GM23338 (cell line): ENCODE results near the gene FOCAD. TPM values are rescaled to one million over a fixed set of nuclear protein-coding genes. Genes with fewer than 3 reads are reported as not detected.
A peak's percentile ranks its signal among the peaks of the same experiment; 100 is the strongest.

Experiments
- ATAC-seq: fragments of 200-7000 bp; cut with Tn5 transposase; 3 replicates; pipeline ENCODE4 v1.9.1; 2020
- DNase-seq: peaks from one replicate; pipeline ENCODE4 v3.0.0-alpha.2; 2015; ENCODE audit warnings: low spot score
- H2AFZ ChIP-seq: fragments of 200-600 bp; sonication (generic); 2 replicates; pipeline ENCODE4 v1.8.0; 2016; ENCODE audit warnings: antibody characterized with exemption, mild to moderate bottlenecking, moderate library complexity
- H3F3A ChIP-seq: fragments of 200-600 bp; sonication (generic); replicated peaks from 2 replicates; pipeline ENCODE4 v1.8.0; 2017; ENCODE audit warnings: antibody characterized with exemption, mixed run types, low read depth
- H3K27ac ChIP-seq: fragments of 200-600 bp; sonication (generic); 2 replicates; pipeline ENCODE4 v1.6.1; 2016; ENCODE audit warnings: low read depth
- H3K27me3 ChIP-seq: fragments of 200-600 bp; sonication (generic); 2 replicates; pipeline ENCODE4 v1.8.0; 2016; ENCODE audit warnings: mild to moderate bottlenecking, mixed run types, moderate library complexity; ENCODE audit not compliant: insufficient read depth
- H3K36me3 ChIP-seq: fragments of 200-600 bp; sonication (generic); 2 replicates; pipeline ENCODE4 v1.8.0; 2016; ENCODE audit warnings: mild to moderate bottlenecking; ENCODE audit not compliant: insufficient read depth
- H3K4me1 ChIP-seq: fragments of 200-600 bp; sonication (generic); 2 replicates; pipeline ENCODE4 v1.8.0; 2016; ENCODE audit warnings: mild to moderate bottlenecking, moderate library complexity; ENCODE audit not compliant: insufficient read depth
- H3K4me2 ChIP-seq: fragments of 200-600 bp; sonication (generic); 2 replicates; pipeline ENCODE4 v1.7.1; 2017; ENCODE audit warnings: mixed run types
- H3K4me3 ChIP-seq: fragments of 200-600 bp; sonication (generic); 2 replicates; pipeline ENCODE4 v1.6.1; 2016; ENCODE audit warnings: mixed run types
- H3K79me2 ChIP-seq: fragments of 200-600 bp; sonication (generic); replicated peaks from 2 replicates; pipeline ENCODE4 v1.8.0; 2017; ENCODE audit warnings: mild to moderate bottlenecking; ENCODE audit not compliant: insufficient read depth
- H3K9me2 ChIP-seq: fragments of 200-600 bp; sonication (generic); 2 replicates; pipeline ENCODE4 v1.8.0; 2017; ENCODE audit not compliant: insufficient read depth
- H4K20me1 ChIP-seq: fragments of 200-600 bp; sonication (generic); replicated peaks from 2 replicates; pipeline ENCODE4 v1.8.0; 2017; ENCODE audit warnings: mild to moderate bottlenecking; ENCODE audit not compliant: insufficient read depth
- H3K27ac Mint-ChIP-seq: 2 replicates; pipeline ENCODE4 v1.8.0; 2020; ENCODE audit warnings: inconsistent platforms, mild to moderate bottlenecking, moderate library complexity, mixed read lengths
- H3K27me3 Mint-ChIP-seq: 3 replicates; pipeline ENCODE4 v1.8.0; 2022; ENCODE audit warnings: low read depth, mild to moderate bottlenecking, moderate library complexity, mixed read lengths, inconsistent platforms; ENCODE audit not compliant: insufficient read depth, poor library complexity
- H3K36me3 Mint-ChIP-seq: 3 replicates; pipeline ENCODE4 v1.8.0; 2021; ENCODE audit warnings: low read depth, mild to moderate bottlenecking, inconsistent platforms, moderate library complexity, mixed read lengths
- H3K4me1 Mint-ChIP-seq: 3 replicates; pipeline ENCODE4 v1.8.0; 2020; ENCODE audit warnings: mild to moderate bottlenecking, inconsistent platforms, mixed read lengths
- H3K4me3 Mint-ChIP-seq: 3 replicates; pipeline ENCODE4 v1.8.0; 2021; ENCODE audit warnings: moderate library complexity, mild to moderate bottlenecking, inconsistent platforms, mixed read lengths
- H3K9me3 Mint-ChIP-seq: 3 replicates; pipeline ENCODE4 v1.8.0; 2020; ENCODE audit warnings: moderate library complexity, mild to moderate bottlenecking, inconsistent platforms, mixed read lengths
- CREB1 ChIP-seq: fragments of 250-450 bp; sonication (Bioruptor Pico); IDR thresholded peaks from 2 replicates; pipeline ENCODE4 v1.5.0; 2020; ENCODE audit warnings: low read depth, mild to moderate bottlenecking, moderate library complexity
- EZH2 ChIP-seq: fragments of 200-600 bp; sonication (generic); IDR thresholded peaks from one replicate; pipeline ENCODE4 v1.8.0; 2017; ENCODE audit warnings: antibody characterized with exemption, mild to moderate bottlenecking, low read depth; ENCODE audit not compliant: unreplicated experiment
- EZH2phosphoT487 ChIP-seq: fragments of 200-600 bp; sonication (generic); IDR thresholded peaks from one replicate; pipeline ENCODE4 v1.8.1; 2018; ENCODE audit warnings: antibody characterized with exemption; ENCODE audit not compliant: unreplicated experiment
- JUNB ChIP-seq: IDR thresholded peaks from one replicate; pipeline ENCODE4 v1.6.1; 2016; ENCODE audit warnings: antibody characterized with exemption; ENCODE audit not compliant: unreplicated experiment
- NANOG ChIP-seq: IDR thresholded peaks from 2 replicates; pipeline ENCODE4 v1.6.1; 2016; ENCODE audit warnings: antibody characterized with exemption, borderline replicate concordance
- POLR2AphosphoS5 ChIP-seq: IDR thresholded peaks from 2 replicates; pipeline ENCODE4 v1.6.1; 2016; ENCODE audit warnings: antibody characterized with exemption, low read depth
- ZNF114 ChIP-seq: fragments of 250-450 bp; sonication (Bioruptor Pico); IDR thresholded peaks from 2 replicates; pipeline ENCODE4 v1.5.0; 2020; ENCODE audit warnings: mild to moderate bottlenecking, moderate library complexity
- ZNF331 ChIP-seq: fragments of 250-450 bp; sonication (Bioruptor Pico); IDR thresholded peaks from 2 replicates; pipeline ENCODE4 v1.5.0; 2020; ENCODE audit warnings: low read depth, mild to moderate bottlenecking, moderate library complexity
- ZNF462 ChIP-seq: fragments of 250-450 bp; sonication (Bioruptor Pico); IDR thresholded peaks from 2 replicates; pipeline ENCODE4 v1.5.0; 2020; ENCODE audit warnings: mild to moderate bottlenecking, moderate library complexity
- polyA plus RNA-seq: library from polyadenylated mRNA; unstranded; fragments of >200 nt; fragmentation: Nextera tagmentation; extraction: Ambion mirVana; gene quantifications from 2 replicates; pipeline ENCODE4 v1.2.1, GENCODE V29; 2016
- total RNA-seq: library from RNA; depleted of rRNA; stranded (reverse); fragments of >200 nt; shearing (Covaris generic); gene quantifications from 2 replicates; pipeline ENCODE4 v1.2.3, GENCODE V29; 2014
- TF ChIP-seq, protein P1 (sequence below), 2 experiments: fragments of 200-600 bp in 1 of 2; sonication (generic) in 1 of 2; conservative IDR thresholded peaks; 2 replicates each; pipeline versions ENCODE4 v1.5.1 to v1.6.1; 2016 to 2017; ENCODE audit warnings: antibody characterized with exemption in 2 of 2, low read depth in 2 of 2, mild to moderate bottlenecking in 2 of 2, moderate library complexity in 1 of 2
- TF ChIP-seq, protein P2 (sequence below): IDR thresholded peaks from one replicate; pipeline ENCODE4 v1.6.1; 2018; ENCODE audit warnings: antibody characterized with exemption; ENCODE audit not compliant: unreplicated experiment

FOCAD gene
- total and polyA plus RNA-seq, 2 experiments from 2014 or later: 13.7 to 66.5 TPM

GRCh38 chr9:20692554-20692953, 8.5 kb downstream of the FOCAD start:
- ATAC-seq: no peak; the same call in 2 of the 3 replicates
- Histone ChIP-seq H3F3A (no peaks in the 10 kb centered on the region), H3K79me2 (peaks cover 69% of the 10 kb centered on the region), H4K20me1 (peaks cover 4% of the 10 kb centered on the region; the same call in 1 of the 2 replicates), H3K4me1 (peaks cover 26% of the 10 kb centered on the region), H3K9me2 (no peaks in the 10 kb centered on the region), H2AFZ (no peak overlapping the region), H3K4me3 (no peak overlapping the region), H3K36me3 (no peaks in the 10 kb centered on the region), H3K27ac (peak overlapping the region; percentile 47), H3K4me2 (0 out of 2 replicates have a peak overlapping the region, but pooled peaks have one; percentile 5), H3K27me3 (no peaks in the 10 kb centered on the region)
- DNase-seq: no peak
- Mint-ChIP-seq H3K27ac (peak overlapping the region; percentile 42; the same call in 1 of the 2 replicates), H3K27me3 (no peaks in the 10 kb centered on the region), H3K9me3 (no peaks in the 10 kb centered on the region), H3K4me3 (no peak overlapping the region), H3K36me3 (no peaks in the 10 kb centered on the region), H3K4me1 (peaks cover 17% of the 10 kb centered on the region)
- TF ChIP-seq EZH2 (no peak), NANOG (no peak), POLR2AphosphoS5 (no peak), JUNB (no peak)

DNA sequence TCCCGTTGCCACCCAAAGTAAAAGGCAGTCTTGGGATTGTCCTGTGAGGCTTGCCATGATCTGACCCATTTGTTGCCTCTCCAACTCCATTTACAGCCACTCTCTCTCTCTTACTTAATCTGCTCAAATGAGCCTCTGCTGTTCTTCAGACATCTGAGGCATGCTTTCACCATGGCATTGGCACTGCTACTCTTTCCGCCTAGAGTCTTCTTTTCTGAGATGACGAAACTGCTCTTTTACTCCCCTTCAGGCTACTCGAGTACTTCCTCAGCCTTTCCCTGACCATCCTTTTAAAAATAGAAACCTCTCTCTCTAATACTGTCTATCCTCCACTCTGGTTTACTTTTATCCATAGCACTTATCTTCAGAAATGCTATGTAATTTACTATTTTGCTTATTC, 9.0 kb downstream of the FOCAD start:
- H3K27ac ChIP-seq: no peak overlapping the region; the same call in 1 of the 2 replicates
- peaks cover 3% of the 10 kb centered on the region; the same call in 1 of the 2 replicates for H4K20me1 ChIP-seq
- TF ChIP-seq POLR2AphosphoS5 (no peak), ZNF331 (no peak), EZH2 (no peak), CREB1 (CRISPR knock-in tag) (no peak), EZH2phosphoT487 (no peak), ZNF114 (CRISPR knock-in tag) (no peak), ZNF462 (CRISPR knock-in tag) (no peak)
- TF ChIP-seq, protein P1, sequence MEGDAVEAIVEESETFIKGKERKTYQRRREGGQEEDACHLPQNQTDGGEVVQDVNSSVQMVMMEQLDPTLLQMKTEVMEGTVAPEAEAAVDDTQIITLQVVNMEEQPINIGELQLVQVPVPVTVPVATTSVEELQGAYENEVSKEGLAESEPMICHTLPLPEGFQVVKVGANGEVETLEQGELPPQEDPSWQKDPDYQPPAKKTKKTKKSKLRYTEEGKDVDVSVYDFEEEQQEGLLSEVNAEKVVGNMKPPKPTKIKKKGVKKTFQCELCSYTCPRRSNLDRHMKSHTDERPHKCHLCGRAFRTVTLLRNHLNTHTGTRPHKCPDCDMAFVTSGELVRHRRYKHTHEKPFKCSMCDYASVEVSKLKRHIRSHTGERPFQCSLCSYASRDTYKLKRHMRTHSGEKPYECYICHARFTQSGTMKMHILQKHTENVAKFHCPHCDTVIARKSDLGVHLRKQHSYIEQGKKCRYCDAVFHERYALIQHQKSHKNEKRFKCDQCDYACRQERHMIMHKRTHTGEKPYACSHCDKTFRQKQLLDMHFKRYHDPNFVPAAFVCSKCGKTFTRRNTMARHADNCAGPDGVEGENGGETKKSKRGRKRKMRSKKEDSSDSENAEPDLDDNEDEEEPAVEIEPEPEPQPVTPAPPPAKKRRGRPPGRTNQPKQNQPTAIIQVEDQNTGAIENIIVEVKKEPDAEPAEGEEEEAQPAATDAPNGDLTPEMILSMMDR (conservative IDR thresholded peaks at IDR 0.05; ENCODE audit: low read depth in 2 of 2): no peak
- TF ChIP-seq, protein P2, sequence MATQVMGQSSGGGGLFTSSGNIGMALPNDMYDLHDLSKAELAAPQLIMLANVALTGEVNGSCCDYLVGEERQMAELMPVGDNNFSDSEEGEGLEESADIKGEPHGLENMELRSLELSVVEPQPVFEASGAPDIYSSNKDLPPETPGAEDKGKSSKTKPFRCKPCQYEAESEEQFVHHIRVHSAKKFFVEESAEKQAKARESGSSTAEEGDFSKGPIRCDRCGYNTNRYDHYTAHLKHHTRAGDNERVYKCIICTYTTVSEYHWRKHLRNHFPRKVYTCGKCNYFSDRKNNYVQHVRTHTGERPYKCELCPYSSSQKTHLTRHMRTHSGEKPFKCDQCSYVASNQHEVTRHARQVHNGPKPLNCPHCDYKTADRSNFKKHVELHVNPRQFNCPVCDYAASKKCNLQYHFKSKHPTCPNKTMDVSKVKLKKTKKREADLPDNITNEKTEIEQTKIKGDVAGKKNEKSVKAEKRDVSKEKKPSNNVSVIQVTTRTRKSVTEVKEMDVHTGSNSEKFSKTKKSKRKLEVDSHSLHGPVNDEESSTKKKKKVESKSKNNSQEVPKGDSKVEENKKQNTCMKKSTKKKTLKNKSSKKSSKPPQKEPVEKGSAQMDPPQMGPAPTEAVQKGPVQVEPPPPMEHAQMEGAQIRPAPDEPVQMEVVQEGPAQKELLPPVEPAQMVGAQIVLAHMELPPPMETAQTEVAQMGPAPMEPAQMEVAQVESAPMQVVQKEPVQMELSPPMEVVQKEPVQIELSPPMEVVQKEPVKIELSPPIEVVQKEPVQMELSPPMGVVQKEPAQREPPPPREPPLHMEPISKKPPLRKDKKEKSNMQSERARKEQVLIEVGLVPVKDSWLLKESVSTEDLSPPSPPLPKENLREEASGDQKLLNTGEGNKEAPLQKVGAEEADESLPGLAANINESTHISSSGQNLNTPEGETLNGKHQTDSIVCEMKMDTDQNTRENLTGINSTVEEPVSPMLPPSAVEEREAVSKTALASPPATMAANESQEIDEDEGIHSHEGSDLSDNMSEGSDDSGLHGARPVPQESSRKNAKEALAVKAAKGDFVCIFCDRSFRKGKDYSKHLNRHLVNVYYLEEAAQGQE: no peak

More for the DNA sequence above, 9.0 kb downstream of the FOCAD start:
- Mint-ChIP-seq H3K36me3 (no peaks in the 10 kb centered on the region), H3K27me3 (no peaks in the 10 kb centered on the region), H3K4me1 (peaks cover 17% of the 10 kb centered on the region), H3K4me3 (no peak overlapping the region), H3K9me3 (no peaks in the 10 kb centered on the region), H3K27ac (peak overlapping the region; percentile 14; the same call in 1 of the 2 replicates)
- DNase-seq (peak; percentile 48), ATAC-seq (peak; percentile 72)
- H3K79me2 ChIP-seq: peaks cover 68% of the 10 kb centered on the region
- no peaks in the 10 kb centered on the region for H3K27me3 ChIP-seq
- H3K36me3 ChIP-seq: no peaks in the 10 kb centered on the region
- H3K4me3 ChIP-seq: no peak overlapping the region
- H3K4me2 ChIP-seq: 0 out of 2 replicates have a peak overlapping the region, but pooled peaks have one; percentile 5
- H3K9me2 ChIP-seq: no peaks in the 10 kb centered on the region
- no peaks in the 10 kb centered on the region for H3F3A ChIP-seq
- no peak overlapping the region for H2AFZ ChIP-seq
- peaks cover 26% of the 10 kb centered on the region for H3K4me1 ChIP-seq
